ENCODE data around the gene GPR87.

- TF ChIP-seq, protein P1, sequence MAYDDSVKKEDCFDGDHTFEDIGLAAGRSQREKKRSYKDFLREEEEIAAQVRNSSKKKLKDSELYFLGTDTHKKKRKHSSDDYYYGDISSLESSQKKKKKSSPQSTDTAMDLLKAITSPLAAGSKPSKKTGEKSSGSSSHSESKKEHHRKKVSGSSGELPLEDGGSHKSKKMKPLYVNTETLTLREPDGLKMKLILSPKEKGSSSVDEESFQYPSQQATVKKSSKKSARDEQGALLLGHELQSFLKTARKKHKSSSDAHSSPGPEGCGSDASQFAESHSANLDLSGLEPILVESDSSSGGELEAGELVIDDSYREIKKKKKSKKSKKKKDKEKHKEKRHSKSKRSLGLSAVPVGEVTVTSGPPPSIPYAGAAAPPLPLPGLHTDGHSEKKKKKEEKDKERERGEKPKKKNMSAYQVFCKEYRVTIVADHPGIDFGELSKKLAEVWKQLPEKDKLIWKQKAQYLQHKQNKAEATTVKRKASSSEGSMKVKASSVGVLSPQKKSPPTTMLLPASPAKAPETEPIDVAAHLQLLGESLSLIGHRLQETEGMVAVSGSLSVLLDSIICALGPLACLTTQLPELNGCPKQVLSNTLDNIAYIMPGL (CRISPR knock-in tag; IDR thresholded peaks at IDR 0.05), result no peak
- TF ChIP-seq CTCF (IDR thresholded peaks at IDR 0.05 in 2 of 3, conservative IDR thresholded peaks at IDR 0.05 in 1 of 3; ENCODE audit: insufficient read depth in 2 of 3, low read depth in 1 of 3, low read length in 3 of 3) (no peak), SP1 (CRISPR knock-in tag; IDR thresholded peaks at IDR 0.05) (no peak), ZNF76 (CRISPR knock-in tag; IDR thresholded peaks at IDR 0.05; ENCODE audit: borderline replicate concordance) (no peak), RBBP5 (IDR thresholded peaks at IDR 0.05; ENCODE audit: borderline replicate concordance, insufficient read depth, low read length, poor library complexity, severe bottlenecking) (no peak), ZNF134 (CRISPR knock-in tag; conservative IDR thresholded peaks at IDR 0.05) (no peak), JUND (IDR thresholded peaks at IDR 0.05; ENCODE audit: borderline replicate concordance, low read depth, low read length) (no peak), JUND (tag; IDR thresholded peaks at IDR 0.05; ENCODE audit: borderline replicate concordance, low read depth, low read length) (no peak), EP300 (IDR thresholded peaks at IDR 0.05; ENCODE audit: low read length) (no peak), NONO (IDR thresholded peaks at IDR 0.05; ENCODE audit: low read depth in 2 of 2, low read length in 1 of 2) (no peak), DNMT1 (IDR thresholded peaks at IDR 0.05) (no peak)
- TF ChIP-seq, protein P2, sequence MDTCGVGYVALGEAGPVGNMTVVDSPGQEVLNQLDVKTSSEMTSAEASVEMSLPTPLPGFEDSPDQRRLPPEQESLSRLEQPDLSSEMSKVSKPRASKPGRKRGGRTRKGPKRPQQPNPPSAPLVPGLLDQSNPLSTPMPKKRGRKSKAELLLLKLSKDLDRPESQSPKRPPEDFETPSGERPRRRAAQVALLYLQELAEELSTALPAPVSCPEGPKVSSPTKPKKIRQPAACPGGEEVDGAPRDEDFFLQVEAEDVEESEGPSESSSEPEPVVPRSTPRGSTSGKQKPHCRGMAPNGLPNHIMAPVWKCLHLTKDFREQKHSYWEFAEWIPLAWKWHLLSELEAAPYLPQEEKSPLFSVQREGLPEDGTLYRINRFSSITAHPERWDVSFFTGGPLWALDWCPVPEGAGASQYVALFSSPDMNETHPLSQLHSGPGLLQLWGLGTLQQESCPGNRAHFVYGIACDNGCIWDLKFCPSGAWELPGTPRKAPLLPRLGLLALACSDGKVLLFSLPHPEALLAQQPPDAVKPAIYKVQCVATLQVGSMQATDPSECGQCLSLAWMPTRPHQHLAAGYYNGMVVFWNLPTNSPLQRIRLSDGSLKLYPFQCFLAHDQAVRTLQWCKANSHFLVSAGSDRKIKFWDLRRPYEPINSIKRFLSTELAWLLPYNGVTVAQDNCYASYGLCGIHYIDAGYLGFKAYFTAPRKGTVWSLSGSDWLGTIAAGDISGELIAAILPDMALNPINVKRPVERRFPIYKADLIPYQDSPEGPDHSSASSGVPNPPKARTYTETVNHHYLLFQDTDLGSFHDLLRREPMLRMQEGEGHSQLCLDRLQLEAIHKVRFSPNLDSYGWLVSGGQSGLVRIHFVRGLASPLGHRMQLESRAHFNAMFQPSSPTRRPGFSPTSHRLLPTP (IDR thresholded peaks at IDR 0.05; ENCODE audit: borderline replicate concordance, extremely low read depth, insufficient read length), result no peak
Measured at GRCh38 chr3:151345859-151346258, 29.2 kb upstream of the GPR87 start.

Measured in K562 (cell line).